GM23338 (cell line): ENCODE measurements around the gene FBXL14.

ENCODE experiments used
- CREB1 ChIP-seq: fragments of 250-450 bp; sonication (Bioruptor Pico); IDR thresholded peaks from 2 replicates; pipeline ENCODE4 v1.5.0; 2020; ENCODE audit warnings: low read depth, mild to moderate bottlenecking, moderate library complexity
- EZH2 ChIP-seq: fragments of 200-600 bp; sonication (generic); IDR thresholded peaks from one replicate; pipeline ENCODE4 v1.8.0; 2017; ENCODE audit warnings: antibody characterized with exemption, mild to moderate bottlenecking, low read depth; ENCODE audit not compliant: unreplicated experiment
- EZH2phosphoT487 ChIP-seq: fragments of 200-600 bp; sonication (generic); IDR thresholded peaks from one replicate; pipeline ENCODE4 v1.8.1; 2018; ENCODE audit warnings: antibody characterized with exemption; ENCODE audit not compliant: unreplicated experiment
- JUNB ChIP-seq: IDR thresholded peaks from one replicate; pipeline ENCODE4 v1.6.1; 2016; ENCODE audit warnings: antibody characterized with exemption; ENCODE audit not compliant: unreplicated experiment
- NANOG ChIP-seq: IDR thresholded peaks from 2 replicates; pipeline ENCODE4 v1.6.1; 2016; ENCODE audit warnings: antibody characterized with exemption, borderline replicate concordance
- POLR2AphosphoS5 ChIP-seq: IDR thresholded peaks from 2 replicates; pipeline ENCODE4 v1.6.1; 2016; ENCODE audit warnings: antibody characterized with exemption, low read depth
- STAT1 ChIP-seq: IDR thresholded peaks from one replicate; pipeline ENCODE4 v1.6.1; 2016; ENCODE audit warnings: antibody characterized with exemption; ENCODE audit not compliant: unreplicated experiment
- TF ChIP-seq, protein P1 (sequence below), 2 experiments: fragments of 200-600 bp in 1 of 2; sonication (generic) in 1 of 2; conservative IDR thresholded peaks; 2 replicates each; pipeline versions ENCODE4 v1.5.1 to v1.6.1; 2016 to 2017; ENCODE audit warnings: antibody characterized with exemption in 2 of 2, low read depth in 2 of 2, mild to moderate bottlenecking in 2 of 2, moderate library complexity in 1 of 2
- TF ChIP-seq, protein P2 (sequence below): IDR thresholded peaks from one replicate; pipeline ENCODE4 v1.6.1; 2018; ENCODE audit warnings: antibody characterized with exemption; ENCODE audit not compliant: unreplicated experiment
- TF ChIP-seq, protein P3 (sequence below): IDR thresholded peaks from 2 replicates; pipeline ENCODE4 v1.6.1; 2016; ENCODE audit warnings: antibody characterized with exemption

DNA sequence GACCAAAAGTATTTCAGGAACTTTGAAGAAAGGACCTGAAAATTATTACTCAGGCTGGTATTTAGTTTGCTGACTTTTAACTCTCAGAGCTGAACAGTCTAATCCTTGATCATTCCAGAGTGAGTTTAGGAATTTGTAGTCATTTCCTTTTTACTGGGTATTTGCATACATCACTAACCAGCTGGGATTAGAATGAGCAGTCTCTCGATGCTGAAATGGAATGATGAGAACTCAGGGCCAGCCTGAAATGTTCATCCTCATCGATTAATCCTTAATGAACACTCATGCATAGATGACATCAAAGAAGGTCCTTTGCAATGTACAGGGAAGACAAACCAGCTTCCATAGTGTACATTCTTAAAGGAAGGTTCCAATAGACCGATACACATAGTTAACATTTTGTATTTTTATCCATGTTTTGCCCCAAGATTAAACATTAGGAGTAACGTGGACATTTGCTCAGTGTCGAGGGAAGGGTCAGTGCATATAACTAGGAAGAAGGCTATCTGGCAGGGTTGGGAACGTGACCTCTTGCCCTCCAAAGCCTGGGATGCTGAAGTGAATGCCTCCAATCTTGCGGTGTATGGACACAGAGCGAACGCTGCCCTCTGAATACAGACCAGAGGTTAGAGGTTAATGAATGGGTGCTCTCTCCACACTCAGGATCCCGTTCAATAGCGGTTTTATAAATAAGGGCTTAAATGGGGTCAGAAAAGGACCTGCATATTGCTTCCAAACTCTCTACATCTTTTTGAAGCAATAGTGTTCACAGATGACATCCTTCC, 14.5 kb downstream of the FBXL14 start:
- TF ChIP-seq EZH2 (no peak), POLR2AphosphoS5 (no peak), JUNB (no peak), EZH2phosphoT487 (no peak), CREB1 (no peak), STAT1 (no peak), NANOG (no peak)
- TF ChIP-seq, protein P1, sequence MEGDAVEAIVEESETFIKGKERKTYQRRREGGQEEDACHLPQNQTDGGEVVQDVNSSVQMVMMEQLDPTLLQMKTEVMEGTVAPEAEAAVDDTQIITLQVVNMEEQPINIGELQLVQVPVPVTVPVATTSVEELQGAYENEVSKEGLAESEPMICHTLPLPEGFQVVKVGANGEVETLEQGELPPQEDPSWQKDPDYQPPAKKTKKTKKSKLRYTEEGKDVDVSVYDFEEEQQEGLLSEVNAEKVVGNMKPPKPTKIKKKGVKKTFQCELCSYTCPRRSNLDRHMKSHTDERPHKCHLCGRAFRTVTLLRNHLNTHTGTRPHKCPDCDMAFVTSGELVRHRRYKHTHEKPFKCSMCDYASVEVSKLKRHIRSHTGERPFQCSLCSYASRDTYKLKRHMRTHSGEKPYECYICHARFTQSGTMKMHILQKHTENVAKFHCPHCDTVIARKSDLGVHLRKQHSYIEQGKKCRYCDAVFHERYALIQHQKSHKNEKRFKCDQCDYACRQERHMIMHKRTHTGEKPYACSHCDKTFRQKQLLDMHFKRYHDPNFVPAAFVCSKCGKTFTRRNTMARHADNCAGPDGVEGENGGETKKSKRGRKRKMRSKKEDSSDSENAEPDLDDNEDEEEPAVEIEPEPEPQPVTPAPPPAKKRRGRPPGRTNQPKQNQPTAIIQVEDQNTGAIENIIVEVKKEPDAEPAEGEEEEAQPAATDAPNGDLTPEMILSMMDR (conservative IDR thresholded peaks at IDR 0.05; ENCODE audit: low read depth in 2 of 2): no peak
- TF ChIP-seq, protein P2, sequence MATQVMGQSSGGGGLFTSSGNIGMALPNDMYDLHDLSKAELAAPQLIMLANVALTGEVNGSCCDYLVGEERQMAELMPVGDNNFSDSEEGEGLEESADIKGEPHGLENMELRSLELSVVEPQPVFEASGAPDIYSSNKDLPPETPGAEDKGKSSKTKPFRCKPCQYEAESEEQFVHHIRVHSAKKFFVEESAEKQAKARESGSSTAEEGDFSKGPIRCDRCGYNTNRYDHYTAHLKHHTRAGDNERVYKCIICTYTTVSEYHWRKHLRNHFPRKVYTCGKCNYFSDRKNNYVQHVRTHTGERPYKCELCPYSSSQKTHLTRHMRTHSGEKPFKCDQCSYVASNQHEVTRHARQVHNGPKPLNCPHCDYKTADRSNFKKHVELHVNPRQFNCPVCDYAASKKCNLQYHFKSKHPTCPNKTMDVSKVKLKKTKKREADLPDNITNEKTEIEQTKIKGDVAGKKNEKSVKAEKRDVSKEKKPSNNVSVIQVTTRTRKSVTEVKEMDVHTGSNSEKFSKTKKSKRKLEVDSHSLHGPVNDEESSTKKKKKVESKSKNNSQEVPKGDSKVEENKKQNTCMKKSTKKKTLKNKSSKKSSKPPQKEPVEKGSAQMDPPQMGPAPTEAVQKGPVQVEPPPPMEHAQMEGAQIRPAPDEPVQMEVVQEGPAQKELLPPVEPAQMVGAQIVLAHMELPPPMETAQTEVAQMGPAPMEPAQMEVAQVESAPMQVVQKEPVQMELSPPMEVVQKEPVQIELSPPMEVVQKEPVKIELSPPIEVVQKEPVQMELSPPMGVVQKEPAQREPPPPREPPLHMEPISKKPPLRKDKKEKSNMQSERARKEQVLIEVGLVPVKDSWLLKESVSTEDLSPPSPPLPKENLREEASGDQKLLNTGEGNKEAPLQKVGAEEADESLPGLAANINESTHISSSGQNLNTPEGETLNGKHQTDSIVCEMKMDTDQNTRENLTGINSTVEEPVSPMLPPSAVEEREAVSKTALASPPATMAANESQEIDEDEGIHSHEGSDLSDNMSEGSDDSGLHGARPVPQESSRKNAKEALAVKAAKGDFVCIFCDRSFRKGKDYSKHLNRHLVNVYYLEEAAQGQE: no peak
- TF ChIP-seq, protein P3, sequence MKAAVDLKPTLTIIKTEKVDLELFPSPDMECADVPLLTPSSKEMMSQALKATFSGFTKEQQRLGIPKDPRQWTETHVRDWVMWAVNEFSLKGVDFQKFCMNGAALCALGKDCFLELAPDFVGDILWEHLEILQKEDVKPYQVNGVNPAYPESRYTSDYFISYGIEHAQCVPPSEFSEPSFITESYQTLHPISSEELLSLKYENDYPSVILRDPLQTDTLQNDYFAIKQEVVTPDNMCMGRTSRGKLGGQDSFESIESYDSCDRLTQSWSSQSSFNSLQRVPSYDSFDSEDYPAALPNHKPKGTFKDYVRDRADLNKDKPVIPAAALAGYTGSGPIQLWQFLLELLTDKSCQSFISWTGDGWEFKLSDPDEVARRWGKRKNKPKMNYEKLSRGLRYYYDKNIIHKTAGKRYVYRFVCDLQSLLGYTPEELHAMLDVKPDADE: no peak
